Thyroid gland (tissue), 4 donors: ENCODE data around the gene LRGUK. TPM values are rescaled to one million over a fixed set of nuclear protein-coding genes. Genes with fewer than 3 reads are reported as not detected.

Source experiments
- DNase-seq, 2 donors: peaks; one replicate each; pipeline ENCODE4 v3.0.0-alpha.2; 2019
- H3K27ac ChIP-seq, 3 donors: fragments of 200-600 bp; sonication (generic); 1 replicate in 2 of 3; 2 replicates in 1 of 3; pipeline ENCODE4 v1.5.1; 2016 to 2019; ENCODE audit warnings: mild to moderate bottlenecking in 1 of 3, moderate library complexity in 1 of 3
- H3K27me3 ChIP-seq: fragments of 200-600 bp; sonication (generic); one replicate; pipeline ENCODE4 v1.5.1; 2019
- H3K36me3 ChIP-seq, 2 donors: fragments of 200-600 bp; sonication (generic); one replicate each; pipeline ENCODE4 v1.5.1; 2016 to 2019
- H3K4me1 ChIP-seq, 2 donors: fragments of 200-600 bp; sonication (generic); one replicate each; pipeline ENCODE4 v1.5.1; 2017 to 2019
- H3K4me3 ChIP-seq, 3 donors: fragments of 200-600 bp; sonication (generic); replicated peaks in 1 of 3; 1 replicate in 2 of 3; 2 replicates in 1 of 3; pipeline ENCODE4 v1.5.1; 2016; ENCODE audit warnings: mild to moderate bottlenecking in 1 of 3
- H3K9me3 ChIP-seq: fragments of 200-600 bp; sonication (generic); one replicate; pipeline ENCODE4 v1.5.1; 2017
- POLR2A ChIP-seq, 2 donors: fragments of 450-650 bp; IDR thresholded peaks; one replicate each; pipeline ENCODE4 v1.6.1; 2017; ENCODE audit warnings: antibody characterized with exemption in 2 of 2, mild to moderate bottlenecking in 2 of 2, moderate library complexity in 1 of 2
- WGBS, 2 donors: methylation state at CpG; one replicate each; pipeline ENCODE4 v1.1.5; 2017; 5-methylcytosine and 5-hydroxymethylcytosine counted together
- intact Hi-C: fragments of 100-400 bp; cut with DNase I; formaldehyde crosslinking; loops from one replicate; pipeline ENCODE4 v1.15.1; 2023
- total RNA-seq, 4 donors: library from RNA; depleted of rRNA; stranded (reverse); fragments of >200 nt; gene quantifications; one replicate each; pipeline ENCODE4 v1.2.3, GENCODE V29; 2016
- TF ChIP-seq, protein P1 (sequence below), 6 experiments: fragments of 200-600 bp in 3 of 6; fragments of 450-650 bp in 3 of 6; sonication (generic) in 3 of 6; IDR thresholded peaks; one replicate each; pipeline ENCODE4 v1.5.1; 2016 to 2019; ENCODE audit warnings: antibody characterized with exemption in 6 of 6, mild to moderate bottlenecking in 2 of 6, inconsistent platforms in 1 of 6, moderate library complexity in 1 of 6

LRGUK gene
- total RNA-seq, 4 donors from 2014 or later = 0.67 to 3.7 (median 2.7) TPM

DNA sequence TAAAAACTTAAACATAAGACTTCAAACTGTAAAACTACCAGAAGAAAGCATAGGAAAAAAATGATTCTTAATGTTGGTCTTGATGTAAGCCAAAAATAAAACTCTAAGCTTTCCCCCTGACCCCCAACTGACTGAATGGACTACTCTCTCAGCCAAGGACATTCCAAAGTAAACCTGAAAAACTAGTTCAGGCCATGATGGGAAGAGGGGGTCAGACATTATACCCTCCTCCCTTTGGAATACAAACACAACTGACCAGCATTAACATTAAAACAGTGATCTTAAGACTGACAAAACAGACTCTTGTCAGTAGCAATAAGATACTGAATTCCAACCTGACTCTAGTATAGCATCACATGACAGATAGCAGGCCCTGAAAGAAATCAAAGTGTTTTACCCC, 13.5 kb upstream of the LRGUK start:
- Histone ChIP-seq H3K36me3 (no peaks in the 10 kb centered on the region), H3K4me3 (no peak overlapping the region), H3K9me3 (no peaks in the 10 kb centered on the region), H3K4me1 (peaks cover 0 to 5% of the 10 kb centered on the region in 2 donors), H3K27me3 (no peaks in the 10 kb centered on the region), H3K27ac (no peak overlapping the region)
- DNase-seq = no peak
- intact Hi-C loops = no loop called here
- TF ChIP-seq, protein P1, sequence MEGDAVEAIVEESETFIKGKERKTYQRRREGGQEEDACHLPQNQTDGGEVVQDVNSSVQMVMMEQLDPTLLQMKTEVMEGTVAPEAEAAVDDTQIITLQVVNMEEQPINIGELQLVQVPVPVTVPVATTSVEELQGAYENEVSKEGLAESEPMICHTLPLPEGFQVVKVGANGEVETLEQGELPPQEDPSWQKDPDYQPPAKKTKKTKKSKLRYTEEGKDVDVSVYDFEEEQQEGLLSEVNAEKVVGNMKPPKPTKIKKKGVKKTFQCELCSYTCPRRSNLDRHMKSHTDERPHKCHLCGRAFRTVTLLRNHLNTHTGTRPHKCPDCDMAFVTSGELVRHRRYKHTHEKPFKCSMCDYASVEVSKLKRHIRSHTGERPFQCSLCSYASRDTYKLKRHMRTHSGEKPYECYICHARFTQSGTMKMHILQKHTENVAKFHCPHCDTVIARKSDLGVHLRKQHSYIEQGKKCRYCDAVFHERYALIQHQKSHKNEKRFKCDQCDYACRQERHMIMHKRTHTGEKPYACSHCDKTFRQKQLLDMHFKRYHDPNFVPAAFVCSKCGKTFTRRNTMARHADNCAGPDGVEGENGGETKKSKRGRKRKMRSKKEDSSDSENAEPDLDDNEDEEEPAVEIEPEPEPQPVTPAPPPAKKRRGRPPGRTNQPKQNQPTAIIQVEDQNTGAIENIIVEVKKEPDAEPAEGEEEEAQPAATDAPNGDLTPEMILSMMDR (IDR thresholded peaks at IDR 0.05) = no peak
- no peak for TF ChIP-seq POLR2A (IDR thresholded peaks at IDR 0.05)

DNA sequence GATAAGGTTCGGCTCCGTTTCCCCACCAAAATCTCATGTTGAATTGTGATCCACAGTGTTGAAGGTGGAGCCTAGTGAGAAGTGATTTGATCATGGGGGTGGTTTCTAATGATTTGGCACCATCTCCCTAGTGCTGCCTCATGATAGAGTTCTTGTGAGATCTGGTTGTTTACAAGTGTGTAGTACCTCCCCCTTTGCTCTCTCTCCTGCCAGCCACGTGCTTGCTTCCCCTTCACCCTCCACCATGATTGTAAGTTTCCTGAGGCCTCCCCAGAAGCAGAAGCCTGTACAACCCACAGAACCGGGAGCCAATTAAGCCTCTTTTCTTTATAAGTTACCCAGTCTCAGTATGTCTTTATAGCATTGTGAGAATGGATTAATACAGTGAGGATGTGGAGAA, 12.1 kb upstream of the LRGUK start:
- WGBS, 2 donors = 76 to 82% methylated on average over 4 of the region's 4 CpGs
- no peaks in the 10 kb centered on the region for H3K27me3 ChIP-seq
- H3K36me3 ChIP-seq = no peaks in the 10 kb centered on the region
- intact Hi-C loops = no loop called here
- no peak overlapping the region for H3K27ac ChIP-seq
- H3K4me3 ChIP-seq = no peak overlapping the region
- no peaks in the 10 kb centered on the region for H3K9me3 ChIP-seq
- no peak for TF ChIP-seq POLR2A (IDR thresholded peaks at IDR 0.05)
- TF ChIP-seq, protein P1 (IDR thresholded peaks at IDR 0.05) = no peak
- H3K4me1 ChIP-seq = peaks cover 0 to 5% of the 10 kb centered on the region in 2 donors
- DNase-seq = no peak

DNA sequence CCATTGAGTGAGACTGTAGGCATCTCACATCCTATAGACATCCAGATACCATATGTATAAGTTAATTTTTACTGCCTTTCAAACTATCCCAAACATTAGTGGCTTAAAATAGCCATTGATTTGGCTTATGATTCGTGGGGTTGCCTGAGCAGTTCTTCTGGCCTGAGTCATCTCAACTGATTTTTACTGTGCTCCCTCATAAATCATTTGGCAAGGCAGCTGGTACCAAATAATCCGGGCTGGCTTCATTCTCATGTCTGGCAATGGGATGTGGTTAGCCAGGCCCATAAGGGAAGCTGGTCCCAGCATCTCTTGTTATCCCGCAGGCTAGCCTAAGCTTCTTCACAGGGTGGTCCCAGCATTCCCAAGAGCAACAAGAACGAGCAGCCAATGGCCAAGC, 6.7 kb upstream of the LRGUK start:
- no peaks in the 10 kb centered on the region for H3K4me1 ChIP-seq
- H3K4me3 ChIP-seq = no peak overlapping the region
- no peak for DNase-seq
- intact Hi-C loops = no loop called here
- no peak overlapping the region for H3K27ac ChIP-seq
- H3K9me3 ChIP-seq = no peaks in the 10 kb centered on the region
- H3K36me3 ChIP-seq = no peaks in the 10 kb centered on the region
- H3K27me3 ChIP-seq = no peaks in the 10 kb centered on the region
- no peak for TF ChIP-seq POLR2A (IDR thresholded peaks at IDR 0.05)
- TF ChIP-seq, protein P1 (IDR thresholded peaks at IDR 0.05) = no peak
- 96 to 100% methylated on average over 4 of the region's 4 CpGs for WGBS, 2 donors

DNA sequence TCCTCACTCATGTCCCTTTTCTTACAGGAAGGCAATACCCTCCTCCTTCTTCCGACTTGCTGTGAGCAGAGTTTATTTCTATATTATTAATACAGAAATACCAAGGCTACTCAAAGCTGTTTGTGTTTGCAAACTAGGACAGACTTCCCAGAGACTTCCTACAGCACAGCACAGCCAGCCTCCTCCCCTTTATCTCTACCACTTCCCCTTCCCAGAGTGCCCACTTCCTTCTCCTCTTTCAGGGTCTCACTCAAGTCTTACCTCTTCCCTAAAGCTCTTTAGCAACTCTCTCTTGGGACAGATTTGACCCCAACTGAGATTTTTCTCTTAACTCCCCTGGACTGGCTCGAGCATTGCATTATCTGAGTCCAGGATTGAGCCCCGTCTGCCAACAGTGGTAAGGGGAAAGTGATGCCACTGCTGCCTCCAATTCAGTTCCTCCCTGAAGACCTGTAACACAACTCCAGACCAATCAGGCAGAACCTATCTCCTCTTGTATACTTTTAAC, 5.5 kb upstream of the LRGUK start:
- Histone ChIP-seq H3K27ac (no peak overlapping the region), H3K4me3 (no peak overlapping the region), H3K36me3 (no peaks in the 10 kb centered on the region), H3K4me1 (peaks cover 0 to 1% of the 10 kb centered on the region in 2 donors), H3K9me3 (no peaks in the 10 kb centered on the region), H3K27me3 (no peaks in the 10 kb centered on the region)
- WGBS, 2 donors = 64 to 65% methylated on average over 3 of the region's 3 CpGs
- DNase-seq = no peak
- intact Hi-C loops = no loop called here
- TF ChIP-seq, protein P1 (IDR thresholded peaks at IDR 0.05) = no peak
- TF ChIP-seq POLR2A (IDR thresholded peaks at IDR 0.05) = no peak

DNA sequence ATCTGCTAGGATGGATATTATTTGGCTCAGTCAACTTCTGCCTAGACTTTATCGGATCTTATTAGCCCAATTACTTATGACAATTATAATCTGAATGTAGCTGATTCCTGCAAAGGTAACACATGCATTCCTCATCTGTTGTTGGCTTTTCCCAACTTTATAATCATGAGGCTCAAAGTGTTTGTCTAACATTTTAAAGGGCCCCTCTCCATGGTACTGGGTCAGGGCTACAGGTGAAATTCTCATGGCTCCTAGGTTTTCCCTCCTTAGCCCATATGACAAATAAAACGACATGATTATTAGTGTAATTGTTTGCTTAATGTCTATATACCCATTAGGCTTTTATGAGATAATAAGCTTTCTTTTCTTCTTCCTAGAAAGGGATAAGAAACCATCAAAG, 4.2 kb upstream of the LRGUK start:
- WGBS, 2 donors = 86 to 90% methylated on average over 2 of the region's 2 CpGs
- no peaks in the 10 kb centered on the region for H3K27me3 ChIP-seq
- DNase-seq = no peak
- H3K4me3 ChIP-seq = no peak overlapping the region
- no peaks in the 10 kb centered on the region for H3K36me3 ChIP-seq
- no peak for TF ChIP-seq POLR2A (IDR thresholded peaks at IDR 0.05)
- TF ChIP-seq, protein P1 (IDR thresholded peaks at IDR 0.05) = no peak
- no peak overlapping the region for H3K27ac ChIP-seq
- peaks cover 0 to 7% of the 10 kb centered on the region in 2 donors for H3K4me1 ChIP-seq
- intact Hi-C loops = no loop called here
- no peaks in the 10 kb centered on the region for H3K9me3 ChIP-seq
